Measurements from ENCODE around the gene ADARB2.
A peak's percentile ranks its signal among the peaks of the same experiment; 100 is the strongest.
"Not testable (repeated sequence)": the region's sequence is repeated elsewhere in the genome, so short reads cannot be mapped to it uniquely, and the experiment has no call there.

Gene ADARB2

GRCh38 chr10:1362589-1363445, 374.5 kb downstream of the ADARB2 start:
- no peak for DNase-seq (ENCODE audit: low read depth in 2 of 3, low spot score in 2 of 3)

DNA sequence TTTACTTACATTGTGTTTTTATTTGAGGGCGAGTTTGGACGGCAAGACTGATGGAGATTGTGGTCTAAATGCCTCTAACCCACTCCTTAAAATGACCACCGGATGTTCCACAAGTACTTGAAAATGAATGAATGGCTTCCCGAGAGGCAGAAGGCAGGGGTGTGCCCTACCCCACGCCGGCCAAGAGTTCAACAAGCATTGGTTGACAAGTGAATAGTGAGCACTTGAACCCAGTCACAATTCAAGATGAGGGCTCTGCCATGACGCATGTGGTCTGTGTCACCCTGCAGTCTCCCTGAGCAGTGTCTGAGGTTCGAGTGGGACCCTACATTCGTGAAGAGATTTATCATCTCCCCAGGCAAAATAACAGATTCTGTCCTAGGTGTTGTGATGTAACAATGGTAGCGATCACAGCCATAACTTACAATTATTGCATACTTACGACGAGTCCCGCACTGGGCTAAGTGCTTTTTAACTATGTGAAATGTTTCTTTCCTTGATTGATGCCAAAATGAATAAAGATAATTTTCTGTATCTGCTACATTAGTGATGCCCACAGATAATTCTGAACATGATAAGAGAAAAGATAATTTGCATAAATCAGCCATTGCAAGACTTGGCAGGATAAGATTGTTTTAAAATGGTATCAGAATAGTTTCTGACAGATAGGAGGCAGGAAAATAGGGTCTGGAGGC, 375.8 kb downstream of the ADARB2 start:
- no peak for DNase-seq (ENCODE audit: low read depth in 2 of 3, low spot score in 2 of 3)

DNA sequence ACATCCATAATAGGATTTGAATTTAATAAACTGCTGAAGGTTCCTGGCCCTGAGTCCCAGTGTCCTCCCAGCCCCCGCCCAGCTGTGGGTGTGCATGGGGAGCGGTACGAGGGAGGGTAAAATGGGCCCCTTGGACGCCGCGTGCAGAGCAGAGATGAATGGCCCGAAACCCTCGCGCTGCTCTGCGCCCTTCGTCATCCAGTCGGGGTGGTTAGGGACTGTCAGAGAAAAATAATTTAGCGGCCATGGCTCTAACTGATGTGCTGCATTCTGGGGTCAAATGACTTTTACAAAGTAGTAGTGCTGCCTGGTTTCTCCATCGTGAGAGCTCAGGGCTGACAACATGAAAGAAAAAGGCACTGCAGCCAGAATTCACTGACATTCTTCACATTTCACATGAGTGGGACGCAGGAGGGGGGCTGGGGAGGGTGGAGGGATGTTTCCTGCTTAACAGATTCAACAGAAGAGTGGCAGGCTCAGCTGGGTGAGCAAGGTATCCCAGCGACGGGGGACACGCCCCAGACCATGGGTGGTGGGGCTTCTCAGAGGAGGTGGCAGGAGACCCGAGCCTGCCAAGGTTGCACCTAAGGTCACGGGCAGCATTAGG, 376.7 kb downstream of the ADARB2 start:
- DNase-seq (ENCODE audit: low read depth in 2 of 3, low spot score in 2 of 3), result no peak

DNA sequence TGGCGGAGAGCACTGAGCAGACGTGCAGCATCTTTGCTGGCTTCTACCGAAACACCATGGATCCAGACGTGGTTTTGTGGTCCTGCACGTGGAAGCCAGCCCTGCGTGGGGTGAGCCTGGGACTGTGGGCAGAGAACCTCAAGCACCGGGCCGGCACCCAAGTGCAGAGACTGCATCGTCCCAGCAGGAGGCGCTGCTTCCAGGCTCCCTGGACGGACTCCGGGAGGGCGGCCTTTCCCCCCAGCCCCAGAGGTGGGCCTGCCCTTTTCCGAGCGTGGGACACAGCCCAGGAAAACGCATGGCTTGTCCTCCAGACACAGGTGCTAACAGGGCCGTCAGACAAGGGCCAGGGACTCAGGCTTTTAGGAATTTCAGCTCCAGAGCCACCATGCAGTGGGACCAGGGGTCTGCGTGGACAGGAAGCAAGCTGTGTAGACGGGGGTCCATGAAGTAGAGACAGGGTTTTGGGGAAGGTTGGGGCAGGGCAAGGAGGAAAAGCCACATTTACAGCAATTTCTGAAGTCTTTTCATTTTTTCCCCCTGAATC, 377.2 kb downstream of the ADARB2 start:
- no peak for DNase-seq (ENCODE audit: low read depth in 2 of 3, low spot score in 2 of 3)

DNA sequence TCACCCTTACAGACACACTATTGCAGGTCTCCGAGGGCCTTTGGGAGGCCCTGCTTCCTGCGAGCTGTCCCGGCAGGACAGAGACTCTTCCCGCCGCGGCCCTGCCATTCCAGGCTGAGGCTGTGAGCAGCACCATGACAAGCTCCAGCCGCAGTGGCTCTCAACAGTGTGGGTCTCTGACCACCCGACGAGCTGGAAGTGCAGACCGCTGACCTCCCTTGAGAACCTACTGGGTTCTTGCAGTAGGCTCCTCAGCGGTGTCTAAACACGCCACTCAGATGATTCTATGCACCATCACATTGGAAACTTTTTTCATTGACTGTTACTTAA, 377.7 kb downstream of the ADARB2 start:
- DNase-seq (ENCODE audit: low read depth in 2 of 3, low spot score in 2 of 3), result no peak

GRCh38 chr10:1358860-1359625, 378.3 kb downstream of the ADARB2 start:
- DNase-seq (ENCODE audit: low read depth in 2 of 3, low spot score in 2 of 3), result peak in 1 of 3 experiments; percentile 7

GRCh38 chr10:1358147-1358546, 379.2 kb downstream of the ADARB2 start:
- DNase-seq (ENCODE audit: low read depth in 2 of 3, low spot score in 2 of 3), result no peak

DNA sequence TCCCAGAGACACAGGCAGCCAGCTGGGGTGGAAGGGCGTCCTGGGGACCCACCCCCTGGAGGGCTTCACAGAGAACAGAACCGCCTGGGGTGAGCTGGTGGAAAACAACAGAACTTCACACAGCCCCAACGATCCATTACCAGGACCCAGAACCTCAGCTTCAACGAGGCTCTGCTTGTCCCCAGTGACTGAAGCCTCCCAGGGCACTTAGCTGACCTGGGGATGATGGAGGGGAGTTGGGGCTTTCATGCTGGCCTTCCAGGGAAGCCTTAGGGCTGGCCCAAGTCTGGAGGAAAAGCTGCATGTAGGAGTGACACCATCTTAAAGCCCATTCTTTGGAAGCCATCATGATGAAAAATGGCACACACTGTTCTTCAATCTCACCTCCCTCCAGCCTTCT, 381.0 kb downstream of the ADARB2 start:
- no peak for DNase-seq (ENCODE audit: low read depth in 2 of 3, low spot score in 2 of 3)

DNA sequence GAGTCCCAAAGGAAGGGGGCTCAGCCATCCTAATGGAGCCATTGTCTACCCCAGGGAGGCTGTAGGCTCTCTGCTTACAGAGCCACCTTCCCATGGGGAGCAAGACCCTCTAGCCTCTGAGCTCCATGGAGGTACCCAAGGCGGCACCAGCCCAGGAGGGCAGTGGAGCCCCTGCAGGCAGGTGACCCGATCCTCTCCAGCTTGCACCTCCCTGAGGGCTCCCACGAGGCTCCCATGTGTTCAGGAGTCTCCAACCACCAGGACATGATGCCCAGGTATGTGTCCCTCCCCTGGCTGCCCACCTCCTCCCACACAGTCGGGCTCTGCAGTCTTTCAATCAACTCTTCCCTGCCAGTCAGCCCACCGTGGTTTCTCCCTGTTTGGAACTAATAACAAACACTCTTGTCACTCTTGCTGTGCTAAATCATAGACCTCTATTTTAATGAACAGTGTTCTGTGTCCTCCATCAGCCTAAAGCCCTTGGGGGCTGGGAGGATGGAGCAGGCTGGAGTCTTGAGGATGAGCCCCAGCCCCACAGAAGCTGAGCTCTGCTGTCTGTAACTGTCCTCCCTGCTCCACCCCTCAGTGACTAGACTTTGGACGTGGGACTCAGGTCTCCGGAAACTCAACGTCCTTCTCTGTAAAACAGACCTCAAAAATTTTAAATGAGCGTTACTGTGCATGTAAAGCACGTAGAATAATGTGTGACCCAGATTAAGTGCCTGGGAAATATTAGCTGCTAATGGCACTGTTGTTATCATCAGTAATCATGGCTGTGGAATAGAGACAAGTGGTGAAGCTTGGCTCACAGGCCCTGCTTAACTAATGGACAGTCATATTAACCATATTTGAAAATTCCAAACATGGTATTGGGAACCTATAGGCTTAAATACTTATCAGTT, 382.3 kb downstream of the ADARB2 start:
- DNase-seq (ENCODE audit: low read depth in 2 of 3, low spot score in 2 of 3), result no peak

- DNase-seq (ENCODE audit: low read depth in 2 of 3, low spot score in 2 of 3), result not testable (repeated sequence)
Measured at GRCh38 chr10:1352296-1352695, 385.0 kb downstream of the ADARB2 start.

DNA sequence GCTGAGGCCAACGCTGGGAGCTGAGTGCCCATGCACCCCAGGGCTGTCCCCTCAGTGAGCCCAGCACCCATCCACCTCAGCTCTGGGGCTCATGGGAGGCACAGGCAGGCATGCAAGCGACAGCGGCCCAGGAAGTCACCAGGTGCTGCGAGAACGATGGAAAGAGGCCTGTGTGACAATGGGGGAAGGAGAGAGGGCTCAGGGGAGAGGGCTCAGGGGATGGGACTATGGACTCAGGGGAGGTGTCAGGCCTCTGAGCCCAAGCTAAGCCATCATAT, 388.6 kb downstream of the ADARB2 start:
- DNase-seq (ENCODE audit: low read depth in 2 of 3, low spot score in 2 of 3), result no peak

- no peak for DNase-seq (ENCODE audit: low read depth in 2 of 3, low spot score in 2 of 3)
Measured at GRCh38 chr10:1347962-1348772, 389.2 kb downstream of the ADARB2 start.

DNA sequence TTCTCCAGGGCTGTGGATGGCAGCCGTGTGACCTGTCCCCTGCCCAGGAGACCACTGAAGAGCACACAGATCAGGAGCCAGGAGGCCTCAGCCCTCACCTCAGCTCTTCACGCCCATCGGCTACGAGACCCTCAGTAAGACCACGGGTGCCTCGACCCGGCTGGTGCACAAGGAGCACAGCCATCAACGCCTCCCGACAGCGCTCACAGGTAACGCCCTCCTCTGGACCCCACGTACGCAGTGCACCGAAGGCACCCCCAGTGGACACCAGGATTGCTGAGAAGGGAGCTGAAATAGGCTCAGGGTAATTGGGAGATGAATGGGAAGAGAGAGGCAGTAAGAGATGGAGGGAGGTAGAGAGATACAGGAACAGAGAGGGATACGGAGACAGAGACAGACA, 389.8 kb downstream of the ADARB2 start:
- DNase-seq (ENCODE audit: low read depth in 2 of 3, low spot score in 2 of 3), result no peak

- DNase-seq (ENCODE audit: low read depth in 2 of 3, low spot score in 2 of 3), result no peak
Measured at GRCh38 chr10:1346201-1346600, 391.1 kb downstream of the ADARB2 start.

DNA sequence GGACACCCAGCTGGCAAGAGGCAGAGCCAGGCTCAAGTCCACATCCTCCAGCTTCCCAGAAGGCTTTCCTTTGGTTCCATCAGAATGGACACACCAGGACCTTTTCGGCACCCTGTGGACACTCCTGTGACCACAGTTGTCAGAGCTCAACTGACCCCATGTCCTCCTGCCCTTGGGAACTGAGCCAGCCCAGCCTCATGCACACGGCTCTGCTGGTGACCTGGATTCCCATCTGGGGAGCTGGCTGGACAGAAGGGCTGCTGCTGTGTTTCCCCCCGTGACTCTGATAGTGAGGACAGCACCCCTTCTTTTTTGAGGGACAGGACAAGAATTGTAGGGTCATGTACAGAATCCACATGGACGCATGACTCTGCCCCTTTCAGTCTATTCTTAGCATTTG, 392.0 kb downstream of the ADARB2 start:
- DNase-seq (ENCODE audit: low read depth in 2 of 3, low spot score in 2 of 3), result no peak

DNA sequence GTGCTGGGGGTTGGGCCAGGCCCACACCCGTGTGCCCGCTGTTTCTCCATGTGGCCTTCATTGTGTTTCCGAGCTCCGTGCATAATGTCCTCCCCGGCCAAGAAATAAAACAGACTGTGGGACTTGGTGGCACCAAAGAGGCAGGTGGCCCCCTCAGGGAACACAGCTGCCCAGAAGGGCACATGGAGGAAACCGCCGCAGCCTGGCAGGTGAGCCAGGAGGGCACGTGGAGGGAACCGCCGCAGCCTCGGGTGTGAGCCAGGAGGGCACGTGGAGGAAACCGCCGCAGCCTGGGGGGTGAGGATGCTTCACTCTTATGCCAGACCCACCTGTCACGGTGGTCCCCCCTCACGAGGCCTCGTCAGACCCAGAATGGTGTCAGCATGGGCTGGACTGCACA, 392.5 kb downstream of the ADARB2 start:
- no peak for DNase-seq (ENCODE audit: low read depth in 2 of 3, low spot score in 2 of 3)

- DNase-seq (ENCODE audit: low read depth in 2 of 3, low spot score in 2 of 3), result no peak
Measured at GRCh38 chr10:1344408-1344807, 392.9 kb downstream of the ADARB2 start.

DNA sequence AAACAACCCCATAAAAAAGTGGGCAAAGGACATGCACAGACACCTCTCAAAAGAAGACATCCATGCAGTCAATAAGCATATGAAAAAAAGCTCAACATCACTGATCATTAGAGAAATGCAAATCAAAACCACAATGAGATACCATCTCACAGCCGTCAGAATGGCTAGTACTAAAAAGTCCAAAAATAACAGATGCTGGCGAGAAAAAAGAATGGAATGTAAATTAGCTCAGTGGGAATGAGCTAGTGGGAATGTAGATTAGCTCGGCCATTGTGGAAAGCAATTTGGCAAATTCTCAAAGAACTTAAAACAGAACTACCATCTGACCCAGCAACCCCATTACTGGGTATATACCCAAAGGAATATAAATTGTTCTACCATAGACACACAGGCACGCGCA, 394.1 kb downstream of the ADARB2 start:
- DNase-seq (ENCODE audit: low read depth in 2 of 3, low spot score in 2 of 3), result no peak

- DNase-seq (ENCODE audit: low read depth in 2 of 3, low spot score in 2 of 3), result not testable (repeated sequence)
Measured at GRCh38 chr10:1341052-1341451, 396.3 kb downstream of the ADARB2 start.

GRCh38 chr10:1339396-1339795, 397.9 kb downstream of the ADARB2 start:
- no peak for DNase-seq (ENCODE audit: low read depth in 2 of 3, low spot score in 2 of 3)
